ENCODE data around the gene NID1.
"Not testable (repeated sequence)": the region's sequence is repeated elsewhere in the genome, so short reads cannot be mapped to it uniquely, and the experiment has no call there.

NID1 gene

GRCh38 chr1:235999259-235999925 lies 65.5 kb downstream of the NID1 start:
- in situ Hi-C loops (cut with MboI; ENCODE audit: low sequenced_read_pairs): no loop called here

- in situ Hi-C loops (cut with MboI; ENCODE audit: low sequenced_read_pairs): no loop called here
Observed at GRCh38 chr1:235998812-235999211, 66.1 kb downstream of the NID1 start.

DNA sequence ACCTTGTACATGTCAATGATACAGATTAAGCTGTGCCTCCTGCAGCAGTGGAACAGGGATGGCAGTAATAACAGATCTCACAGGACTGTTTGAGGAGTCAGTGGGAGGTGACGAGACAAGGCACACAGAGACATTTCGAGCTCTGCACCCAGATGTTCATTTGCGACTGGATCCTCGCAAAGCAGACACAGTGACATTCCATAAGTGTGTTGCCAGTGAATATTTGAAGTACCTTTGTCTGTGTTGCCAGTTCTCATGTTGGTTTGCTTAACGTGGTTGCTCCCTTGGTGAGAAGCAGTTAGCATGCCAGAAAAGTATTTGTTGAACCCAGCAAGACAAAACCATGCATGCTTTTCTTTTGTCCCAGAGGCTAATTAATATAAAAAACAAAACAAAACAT lies 67.0 kb downstream of the NID1 start:
- in situ Hi-C loops (cut with MboI; ENCODE audit: low sequenced_read_pairs): no loop called here

- in situ Hi-C loops (cut with MboI; ENCODE audit: low sequenced_read_pairs): no loop called here
Observed at GRCh38 chr1:235997049-235997448, 67.8 kb downstream of the NID1 start.

DNA sequence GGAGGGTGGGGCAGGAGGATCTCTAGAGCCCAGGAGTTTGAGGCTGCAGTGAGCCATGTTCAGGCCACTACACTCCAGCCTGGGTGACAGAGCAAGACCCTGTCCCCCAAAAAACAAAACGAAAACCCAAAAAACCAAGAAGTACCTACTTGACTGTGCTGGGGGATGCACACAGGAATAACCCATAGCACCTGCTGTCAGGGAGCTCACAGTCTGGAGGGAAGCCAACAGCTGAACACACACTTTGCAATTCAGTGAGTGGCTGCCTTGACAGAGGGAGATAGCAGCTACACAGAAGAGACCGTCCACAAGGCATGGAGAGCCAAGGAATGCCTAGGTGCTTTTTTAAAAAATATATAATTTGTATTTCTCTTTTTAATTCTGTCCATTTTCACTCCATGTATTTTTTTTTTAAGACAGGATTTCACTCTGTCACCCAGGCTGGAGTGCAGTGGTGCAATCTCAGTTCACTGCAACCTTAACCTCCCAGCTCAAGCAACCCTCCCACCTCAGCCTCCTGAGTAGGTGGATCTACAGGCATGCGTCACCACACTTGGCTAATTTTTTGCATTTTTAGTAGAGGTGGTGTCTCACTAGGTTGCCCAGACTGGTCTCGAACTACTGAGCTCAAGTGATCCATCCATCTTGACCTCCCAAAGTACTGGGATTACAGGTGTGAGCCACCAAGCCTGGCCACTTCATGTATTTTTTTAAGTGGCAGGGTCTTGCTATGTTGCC lies 68.7 kb downstream of the NID1 start:
- in situ Hi-C loops (cut with MboI; ENCODE audit: low sequenced_read_pairs): no loop called here

GRCh38 chr1:235995511-235995910 lies 69.4 kb downstream of the NID1 start:
- in situ Hi-C loops (cut with MboI; ENCODE audit: low sequenced_read_pairs): no loop called here

DNA sequence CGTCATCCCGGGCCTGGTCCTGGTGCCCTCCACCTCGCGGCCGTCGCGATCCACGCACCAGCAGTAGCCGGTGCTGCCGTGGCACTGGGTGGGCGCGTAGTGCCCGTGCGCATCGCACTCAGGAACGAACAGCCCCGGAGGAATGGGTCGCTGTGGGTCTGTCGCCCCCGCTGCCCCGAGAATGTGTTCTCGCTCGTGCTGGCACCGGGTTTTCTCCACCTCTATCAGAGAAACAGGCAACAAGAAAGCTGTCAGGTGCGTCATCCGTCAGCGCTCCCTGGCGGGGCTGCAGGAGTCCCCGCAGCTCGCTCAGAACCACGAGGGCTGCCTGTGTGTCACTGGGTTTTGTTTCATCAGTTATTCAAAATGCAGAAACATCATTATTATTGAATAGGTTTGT lies 71.2 kb downstream of the NID1 start:
- in situ Hi-C loops (cut with MboI; ENCODE audit: low sequenced_read_pairs): no loop called here

DNA sequence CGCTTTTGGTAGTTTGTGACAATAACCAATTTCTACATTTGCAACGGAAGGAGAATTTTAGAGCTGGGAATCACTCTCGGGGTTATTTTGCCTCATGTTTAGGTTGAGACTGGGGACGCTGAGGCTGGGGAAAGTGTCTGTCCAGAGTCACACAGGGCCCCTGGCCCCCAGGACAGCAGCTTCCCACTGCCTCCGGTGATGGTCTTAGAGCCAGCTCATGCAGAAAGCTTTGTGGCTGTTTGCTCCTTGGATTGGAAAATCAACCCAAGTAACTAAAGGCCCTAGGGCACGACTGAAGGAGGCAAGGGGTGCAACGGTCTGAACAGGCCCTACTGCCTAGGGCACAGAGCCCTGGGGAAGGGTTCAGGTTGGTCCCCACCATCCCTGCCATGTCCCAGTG lies 72.0 kb downstream of the NID1 start:
- in situ Hi-C loops (cut with MboI; ENCODE audit: low sequenced_read_pairs): no loop called here

- in situ Hi-C loops (cut with MboI; ENCODE audit: low sequenced_read_pairs): no loop called here
Observed at GRCh38 chr1:235992346-235992745, 72.5 kb downstream of the NID1 start.

DNA sequence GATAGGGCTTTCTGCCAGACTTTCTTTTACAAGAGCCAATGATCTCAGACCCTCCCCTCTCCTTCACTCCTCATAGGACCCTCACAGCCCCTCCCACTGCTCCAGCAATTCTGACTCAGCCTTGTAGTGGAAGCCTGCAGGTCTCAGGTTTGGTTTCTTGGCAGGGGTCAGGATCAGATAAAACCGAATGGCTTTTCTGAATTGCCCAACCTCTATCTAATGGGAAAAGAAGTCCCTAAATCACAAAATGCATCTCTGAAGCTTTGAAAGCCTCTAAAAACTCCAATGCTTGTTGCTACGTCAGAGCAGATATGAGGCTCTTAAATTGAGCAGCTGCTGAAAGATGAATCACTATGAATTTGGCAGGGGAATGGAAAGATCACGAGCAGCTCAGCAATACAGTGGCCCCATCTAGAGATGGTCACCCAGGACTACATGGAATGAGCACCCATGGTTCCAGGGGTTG lies 74.5 kb downstream of the NID1 start:
- in situ Hi-C loops (cut with MboI; ENCODE audit: low sequenced_read_pairs): no loop called here

DNA sequence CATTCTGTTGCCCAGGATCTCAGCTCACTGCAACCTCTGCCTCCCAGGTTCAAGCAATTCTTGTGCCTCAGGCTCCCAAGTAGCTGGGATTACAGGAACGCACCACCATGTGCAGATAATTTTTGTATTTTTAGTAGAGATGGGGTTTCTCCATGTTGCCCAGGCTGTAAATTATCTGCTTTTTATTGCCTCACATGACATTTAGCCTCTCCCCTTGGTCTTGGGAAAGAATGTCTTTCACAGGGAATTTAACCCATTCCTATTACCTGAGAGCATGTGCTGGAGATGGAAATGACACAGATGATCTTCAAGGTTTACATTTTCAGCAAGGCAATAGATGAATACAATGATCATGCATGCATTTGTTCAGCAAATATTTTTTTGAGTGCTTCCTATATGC lies 75.8 kb downstream of the NID1 start:
- in situ Hi-C loops (cut with MboI; ENCODE audit: low sequenced_read_pairs): no loop called here

GRCh38 chr1:235986869-235987268 lies 78.0 kb downstream of the NID1 start:
- in situ Hi-C loops (cut with MboI; ENCODE audit: low sequenced_read_pairs): no loop called here

- in situ Hi-C loops (cut with MboI; ENCODE audit: low sequenced_read_pairs): no loop called here
Observed at GRCh38 chr1:235984041-235984825, 80.7 kb downstream of the NID1 start.

DNA sequence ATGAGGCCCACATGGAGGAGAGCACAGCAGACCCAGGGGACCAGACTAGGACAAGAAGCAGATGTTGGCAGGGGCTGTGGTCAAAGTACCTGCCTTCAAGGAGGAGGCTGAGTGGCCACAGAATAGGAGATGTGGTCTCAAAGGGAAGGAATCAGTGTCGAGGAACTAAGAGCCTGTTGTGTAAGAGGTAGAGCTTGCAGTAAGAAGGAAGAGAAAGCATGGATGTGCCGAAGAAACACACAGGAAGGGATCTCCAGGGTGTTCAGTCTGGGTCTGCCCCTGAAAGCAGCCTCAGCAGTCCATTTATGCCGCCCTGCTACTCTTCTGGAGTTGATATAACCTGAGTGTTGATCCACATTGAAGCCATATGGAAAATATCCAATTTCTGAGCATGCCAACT lies 83.9 kb downstream of the NID1 start:
- in situ Hi-C loops (cut with MboI; ENCODE audit: low sequenced_read_pairs): no loop called here

DNA sequence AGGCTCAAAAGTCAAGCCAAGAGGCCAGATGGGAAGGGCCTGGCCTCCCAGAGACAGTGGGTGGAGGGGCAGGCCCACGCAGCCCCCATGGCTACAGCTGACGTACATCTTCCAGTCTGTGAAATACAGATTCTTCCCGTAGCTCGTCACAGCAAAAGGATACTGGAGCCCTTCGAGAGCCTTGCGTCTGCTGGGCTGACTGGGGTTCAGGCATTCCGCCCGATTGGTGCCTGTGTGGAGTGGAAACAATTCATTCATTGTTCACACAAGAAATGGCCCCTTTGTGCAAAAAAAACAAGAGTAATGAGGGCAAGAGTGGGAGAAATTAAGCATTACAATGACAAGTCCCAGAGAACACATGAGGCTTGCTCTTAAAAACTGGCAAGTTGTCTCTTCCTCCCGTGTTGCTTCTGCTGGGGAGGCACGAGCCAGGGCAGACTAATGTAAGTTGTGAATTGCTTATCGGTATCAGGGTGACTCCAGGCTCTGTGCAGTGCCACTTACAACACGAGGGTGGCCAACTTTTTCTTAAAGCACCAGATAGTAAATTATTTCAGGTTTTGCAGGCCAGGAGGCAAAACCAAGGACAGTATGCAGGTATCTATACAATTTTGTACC lies 85.1 kb downstream of the NID1 start:
- in situ Hi-C loops (cut with MboI; ENCODE audit: low sequenced_read_pairs): no loop called here

DNA sequence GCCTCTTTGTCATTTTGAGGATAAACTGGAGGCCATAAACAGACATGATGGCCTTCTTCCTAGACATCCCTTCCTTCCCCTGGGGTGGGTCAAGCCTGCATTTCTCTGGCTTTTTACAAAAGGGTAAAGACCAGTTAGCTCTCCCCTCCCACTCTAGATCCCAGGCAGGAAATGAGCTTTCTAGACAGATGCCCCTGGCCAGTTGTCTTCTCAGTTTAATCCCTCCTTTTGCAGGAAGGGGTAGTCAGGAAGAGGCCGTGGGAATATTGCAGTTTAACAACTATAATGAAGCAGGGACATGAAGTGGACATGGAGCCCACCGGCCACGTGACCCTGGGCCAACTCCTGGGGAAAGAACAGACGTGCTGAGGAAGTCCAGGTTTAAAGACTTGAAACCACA lies 85.7 kb downstream of the NID1 start:
- in situ Hi-C loops (cut with MboI; ENCODE audit: low sequenced_read_pairs): no loop called here

DNA sequence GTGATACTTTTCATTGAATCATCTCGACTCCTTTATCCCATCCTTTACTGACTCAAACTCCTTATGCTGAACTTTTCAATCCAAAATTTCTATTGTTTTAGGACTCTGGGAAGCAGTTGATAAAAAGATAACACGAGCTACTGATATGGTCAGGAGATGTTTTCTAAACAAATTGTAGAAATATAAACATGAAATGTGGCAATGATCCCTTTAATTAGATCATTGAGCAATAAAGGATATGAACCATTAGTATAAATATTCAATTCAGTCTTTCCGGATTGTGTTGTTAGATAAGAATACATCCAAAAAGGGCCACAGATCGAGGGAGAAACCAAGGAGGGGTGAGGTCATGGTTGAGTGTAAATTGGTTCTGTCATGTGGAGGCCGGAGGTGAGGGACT lies 88.4 kb downstream of the NID1 start:
- in situ Hi-C loops (cut with MboI; ENCODE audit: low sequenced_read_pairs): no loop called here

DNA sequence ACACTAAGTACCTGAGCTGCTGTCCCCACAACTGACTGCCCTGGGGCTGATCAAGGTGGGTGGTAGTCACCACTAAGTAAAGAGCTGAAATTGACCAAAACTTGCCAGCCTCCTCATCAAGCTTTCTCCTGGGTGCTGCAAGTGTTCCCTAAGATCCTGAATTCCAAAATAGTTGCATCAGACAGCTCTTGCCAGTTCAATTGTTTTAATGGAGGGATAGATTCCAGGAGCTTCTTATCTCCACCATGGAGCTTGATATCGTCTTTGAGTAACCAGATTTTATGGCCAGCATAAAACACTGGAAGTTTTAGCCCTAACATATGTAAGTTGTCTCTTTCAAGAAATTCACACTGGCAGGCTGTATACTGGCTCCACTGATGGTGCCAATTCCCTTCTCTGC lies 90.3 kb downstream of the NID1 start:
- in situ Hi-C loops (cut with MboI; ENCODE audit: low sequenced_read_pairs): no loop called here

DNA sequence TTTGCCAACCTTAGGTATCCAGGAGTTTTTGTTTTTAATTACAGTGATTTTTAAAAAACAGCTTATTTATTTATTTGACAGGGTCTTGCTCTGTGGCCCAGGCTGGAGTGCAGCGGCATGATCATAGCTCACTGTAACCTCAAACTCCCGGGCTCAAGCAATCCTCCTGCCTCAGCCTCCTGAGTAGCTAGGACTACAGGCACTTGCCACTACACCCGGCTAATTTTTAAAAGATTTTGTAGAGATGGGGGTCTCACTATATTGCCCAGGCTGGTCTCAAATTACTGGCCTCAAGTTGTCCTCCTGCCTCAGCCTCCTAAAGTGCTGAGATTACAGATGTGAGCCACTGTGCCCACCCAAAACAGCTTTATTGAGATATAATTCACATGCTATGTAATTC lies 92.2 kb downstream of the NID1 start:
- in situ Hi-C loops (cut with MboI; ENCODE audit: low sequenced_read_pairs): not testable (repeated sequence)

- in situ Hi-C loops (cut with MboI; ENCODE audit: low sequenced_read_pairs): no loop called here
Observed at GRCh38 chr1:235972311-235972689, 92.6 kb downstream of the NID1 start.

DNA sequence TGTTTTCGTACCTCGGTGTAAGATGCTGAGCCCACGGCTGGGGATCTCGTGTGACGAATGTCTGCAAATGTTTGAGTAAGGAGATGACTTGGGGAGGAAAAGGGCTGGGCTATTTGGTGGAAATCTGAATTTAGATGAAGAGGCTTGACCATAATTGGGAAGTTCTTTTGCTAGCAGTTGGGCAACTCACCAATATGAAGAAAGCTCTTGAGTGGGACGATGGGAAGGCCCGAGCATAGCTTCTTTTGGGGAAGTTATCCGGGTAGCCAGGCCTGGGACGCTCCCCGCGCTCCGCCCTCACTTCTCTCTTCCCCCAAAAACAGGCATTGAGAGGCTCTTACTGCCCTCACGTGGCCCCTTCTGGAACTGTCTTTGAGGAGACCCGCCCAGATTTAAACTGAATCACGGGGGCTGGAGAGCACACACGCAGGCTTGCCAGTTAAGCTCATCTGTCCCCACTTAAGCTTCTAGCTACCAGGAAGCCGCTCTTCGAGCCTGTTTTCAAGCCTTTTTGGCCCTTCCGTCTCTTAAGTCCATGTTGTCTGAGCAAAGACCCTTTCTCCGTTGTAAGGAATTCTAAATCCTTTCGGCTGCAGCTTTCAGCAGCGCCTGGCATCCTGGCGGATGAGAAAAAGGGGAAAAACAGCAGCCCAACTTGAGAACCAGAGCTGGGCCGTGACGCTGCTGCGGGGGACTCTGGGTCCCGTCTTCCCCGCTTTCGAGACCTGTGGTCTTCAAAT lies 93.1 kb downstream of the NID1 start:
- in situ Hi-C loops (cut with MboI; ENCODE audit: low sequenced_read_pairs): no loop called here

Data from HL-60/S4 treated with phorbol 12-myristate 13-acetate at 8.2 ng/mL for 4 days and 3 days (cell line).